HuH-7 (cell line): ENCODE data around the gene LZTS3.
"Not testable (repeated sequence)": the region's sequence is repeated elsewhere in the genome, so short reads cannot be mapped to it uniquely, and the experiment has no call there.

Experiments used
- DNase-seq: peaks from one replicate; pipeline ENCODE4 v3.0.0; 2011; ENCODE audit warnings: low spot score

Gene LZTS3

GRCh38 chr20:3192226-3193015 lies 19.1 kb upstream of the LZTS3 start:
- no peak for DNase-seq

GRCh38 chr20:3190681-3191111 lies 17.3 kb upstream of the LZTS3 start:
- DNase-seq: no peak

GRCh38 chr20:3189561-3190131 lies 16.3 kb upstream of the LZTS3 start:
- no peak for DNase-seq

- no peak for DNase-seq
Measured at GRCh38 chr20:3188823-3189413, 15.6 kb upstream of the LZTS3 start.

- not testable (repeated sequence) for DNase-seq
Measured at GRCh38 chr20:3187861-3188260, 14.5 kb upstream of the LZTS3 start.

- no peak for DNase-seq
Measured at GRCh38 chr20:3183896-3184612, 10.7 kb upstream of the LZTS3 start.

- DNase-seq: not testable (repeated sequence)
Measured at GRCh38 chr20:3182429-3182828, 9.1 kb upstream of the LZTS3 start.

- no peak for DNase-seq
Measured at GRCh38 chr20:3181270-3181669, 7.9 kb upstream of the LZTS3 start.

GRCh38 chr20:3180319-3180718 lies 7.0 kb upstream of the LZTS3 start:
- DNase-seq: no peak

GRCh38 chr20:3177746-3178485 lies 4.6 kb upstream of the LZTS3 start:
- DNase-seq: no peak

GRCh38 chr20:3175270-3175669 lies 1.9 kb upstream of the LZTS3 start:
- no peak for DNase-seq

GRCh38 chr20:3174442-3175261 lies 1.3 kb upstream of the LZTS3 start:
- no peak for DNase-seq

GRCh38 chr20:3173610-3174441 lies 477 bp upstream of the LZTS3 start:
- peak; percentile 97 for DNase-seq

GRCh38 chr20:3172126-3172932 lies 1.0 kb downstream of the LZTS3 start:
- no peak for DNase-seq

GRCh38 chr20:3171391-3172125 lies 1.8 kb downstream of the LZTS3 start:
- DNase-seq: no peak

GRCh38 chr20:3168829-3169590 lies 4.3 kb downstream of the LZTS3 start:
- no peak for DNase-seq

GRCh38 chr20:3168079-3168828 lies 5.1 kb downstream of the LZTS3 start:
- DNase-seq: peak; percentile 97
